Measurements from ENCODE around the gene RNPEPL1.
"Not testable (repeated sequence)": the region's sequence is repeated elsewhere in the genome, so short reads cannot be mapped to it uniquely, and the experiment has no call there.

Gene RNPEPL1

DNA sequence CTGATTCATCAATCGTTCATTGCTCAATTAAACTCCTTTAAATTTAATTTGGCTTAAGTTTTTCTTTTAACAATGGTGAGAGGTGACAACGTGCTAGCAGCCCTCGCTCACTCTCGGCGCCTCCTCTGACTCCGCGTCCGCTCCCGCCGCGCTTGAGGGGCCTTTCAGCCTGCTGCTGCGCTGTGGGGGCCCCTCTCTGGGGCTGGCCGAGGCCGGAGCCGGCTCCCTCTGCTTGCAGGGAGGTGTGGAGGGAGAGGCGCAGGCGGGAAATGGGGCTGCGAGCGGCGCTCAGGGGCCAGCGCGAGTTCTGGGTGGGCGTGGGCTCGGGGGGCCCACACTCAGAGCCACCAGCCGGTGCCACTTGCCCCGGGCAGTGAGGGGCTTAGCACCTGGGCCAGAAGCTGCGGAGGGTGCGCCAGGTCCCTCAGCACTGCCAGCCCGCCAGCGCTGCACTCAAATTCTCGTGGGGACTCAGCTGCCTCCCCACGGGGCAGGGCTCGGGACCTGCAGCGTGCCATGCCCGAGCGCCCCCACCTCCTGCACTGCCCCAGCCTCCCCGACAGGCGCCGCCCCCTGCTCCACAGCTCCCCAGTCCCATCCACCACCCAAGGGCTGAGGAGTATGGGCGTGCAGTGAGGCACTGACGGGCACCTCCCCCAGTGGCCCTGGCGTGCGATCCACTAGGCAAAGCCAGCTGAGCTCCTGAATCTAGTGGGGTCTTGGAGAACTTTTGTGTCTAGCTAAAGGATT, 30.1 kb upstream of the RNPEPL1 start:
- H3K36me3 ChIP-seq (ENCODE audit: control insufficient read depth in 5 of 5, insufficient read depth in 5 of 5, low read length in 5 of 5): peaks cover 3 to 34% (median 16%) of the 10 kb centered on the region in 5 donors
- H3K9me3 ChIP-seq (ENCODE audit: control insufficient read depth in 5 of 5, low read length in 5 of 5): peaks cover 0 to 3% (median 0%) of the 10 kb centered on the region in 5 donors
- no peaks in the 10 kb centered on the region for H3K4me1 ChIP-seq (ENCODE audit: control insufficient read depth in 5 of 5, insufficient read depth in 5 of 5, low read length in 5 of 5)
- H3K9ac ChIP-seq (ENCODE audit: low read length in 5 of 5): no peak overlapping the region
- no peaks in the 10 kb centered on the region for H3K27me3 ChIP-seq (ENCODE audit: control insufficient read depth in 5 of 5, insufficient read depth in 4 of 5, low read length in 5 of 5)
- no peak overlapping the region for H3K4me3 ChIP-seq (ENCODE audit: low read depth in 1 of 5, low read length in 5 of 5)
- no peak overlapping the region for H3K27ac ChIP-seq (ENCODE audit: low read depth, low read length)

DNA sequence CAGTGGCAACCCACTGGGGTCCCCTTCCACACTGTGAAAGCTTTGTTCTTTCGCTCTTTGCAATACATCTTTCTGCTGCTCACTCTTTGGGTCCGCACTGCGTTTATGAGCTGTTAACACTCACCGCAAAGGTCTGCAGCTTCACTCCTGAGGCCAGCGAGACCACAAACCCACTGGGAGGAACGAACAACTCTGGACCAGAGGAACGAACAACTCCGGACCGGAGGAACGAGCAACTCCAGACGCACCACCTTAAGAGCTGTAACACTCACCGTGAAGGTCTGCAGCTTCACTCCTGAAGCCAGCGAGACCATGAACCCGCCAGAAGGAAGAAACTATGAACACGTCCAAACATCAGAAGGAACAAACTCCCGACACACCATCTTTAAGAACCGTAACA, 29.2 kb upstream of the RNPEPL1 start:
- H3K4me3 ChIP-seq (ENCODE audit: low read depth in 1 of 5, low read length in 5 of 5); H3K9ac ChIP-seq (ENCODE audit: low read length in 5 of 5); H3K9me3 ChIP-seq (ENCODE audit: control insufficient read depth in 5 of 5, low read length in 5 of 5); H3K27ac ChIP-seq (ENCODE audit: low read depth, low read length); H3K4me1 ChIP-seq (ENCODE audit: control insufficient read depth in 5 of 5, insufficient read depth in 5 of 5, low read length in 5 of 5); H3K27me3 ChIP-seq (ENCODE audit: control insufficient read depth in 5 of 5, insufficient read depth in 4 of 5, low read length in 5 of 5): not testable (repeated sequence)
- peaks cover 3 to 33% (median 16%) of the 10 kb centered on the region in 5 donors for H3K36me3 ChIP-seq (ENCODE audit: control insufficient read depth in 5 of 5, insufficient read depth in 5 of 5, low read length in 5 of 5)

DNA sequence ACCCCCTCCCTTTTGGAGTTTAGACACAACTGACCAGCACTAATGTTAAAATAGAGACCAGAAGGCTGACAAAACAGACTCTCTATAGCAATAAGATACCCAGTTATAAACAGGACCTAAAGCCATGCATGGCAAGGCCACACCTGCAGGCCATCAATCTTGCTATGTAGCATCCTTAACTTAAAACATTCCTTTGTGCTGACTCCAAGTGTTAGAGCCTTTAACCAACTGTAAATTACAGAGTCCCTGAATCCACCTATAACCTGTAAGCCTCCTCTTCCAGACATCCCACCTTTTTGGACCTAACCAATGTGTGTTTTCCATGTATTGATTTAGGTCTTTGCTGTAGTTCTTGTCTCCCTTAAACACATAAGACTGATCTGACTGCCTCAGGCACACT, 28.4 kb upstream of the RNPEPL1 start:
- no peak overlapping the region for H3K9ac ChIP-seq (ENCODE audit: low read length in 5 of 5)
- H3K36me3 ChIP-seq (ENCODE audit: control insufficient read depth in 5 of 5, insufficient read depth in 5 of 5, low read length in 5 of 5): peaks cover 3 to 27% (median 16%) of the 10 kb centered on the region in 5 donors
- H3K27ac ChIP-seq (ENCODE audit: low read depth, low read length): no peak overlapping the region
- no peaks in the 10 kb centered on the region for H3K4me1 ChIP-seq (ENCODE audit: control insufficient read depth in 5 of 5, insufficient read depth in 5 of 5, low read length in 5 of 5)
- no peaks in the 10 kb centered on the region for H3K9me3 ChIP-seq (ENCODE audit: control insufficient read depth in 5 of 5, low read length in 5 of 5)
- H3K27me3 ChIP-seq (ENCODE audit: control insufficient read depth in 5 of 5, insufficient read depth in 4 of 5, low read length in 5 of 5): no peaks in the 10 kb centered on the region
- H3K4me3 ChIP-seq (ENCODE audit: low read depth in 1 of 5, low read length in 5 of 5): no peak overlapping the region

DNA sequence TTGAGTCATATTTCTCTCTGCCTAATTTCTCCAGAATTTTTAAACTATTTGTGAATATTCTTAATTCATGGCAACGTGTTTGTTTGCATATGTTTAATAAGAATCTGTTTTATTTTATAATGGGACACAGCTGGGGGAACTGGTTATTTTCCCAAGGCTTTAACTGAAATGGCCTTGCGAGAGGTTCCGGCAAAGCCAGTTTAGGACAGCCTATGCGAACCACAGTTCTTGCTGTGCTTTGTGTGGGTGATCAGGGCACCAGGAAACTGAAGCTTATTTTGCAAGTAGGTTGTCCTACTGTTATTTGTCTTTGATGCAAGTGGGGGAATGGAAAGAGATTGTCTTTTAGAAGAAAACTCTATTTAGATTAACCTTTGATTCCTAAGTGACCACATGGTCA, 17.0 kb upstream of the RNPEPL1 start:
- Histone ChIP-seq H3K27me3 (ENCODE audit: control insufficient read depth in 5 of 5, insufficient read depth in 4 of 5, low read length in 5 of 5) (no peaks in the 10 kb centered on the region), H3K27ac (ENCODE audit: low read depth, low read length) (no peak overlapping the region), H3K9ac (ENCODE audit: low read length in 5 of 5) (no peak overlapping the region), H3K4me1 (ENCODE audit: control insufficient read depth in 5 of 5, insufficient read depth in 5 of 5, low read length in 5 of 5) (peaks cover 0 to 5% (median 0%) of the 10 kb centered on the region in 5 donors), H3K36me3 (ENCODE audit: control insufficient read depth in 5 of 5, insufficient read depth in 5 of 5, low read length in 5 of 5) (peaks cover 4 to 15% (median 9%) of the 10 kb centered on the region in 5 donors), H3K4me3 (ENCODE audit: low read depth in 1 of 5, low read length in 5 of 5) (no peak overlapping the region), H3K9me3 (ENCODE audit: control insufficient read depth in 5 of 5, low read length in 5 of 5) (no peaks in the 10 kb centered on the region)

DNA sequence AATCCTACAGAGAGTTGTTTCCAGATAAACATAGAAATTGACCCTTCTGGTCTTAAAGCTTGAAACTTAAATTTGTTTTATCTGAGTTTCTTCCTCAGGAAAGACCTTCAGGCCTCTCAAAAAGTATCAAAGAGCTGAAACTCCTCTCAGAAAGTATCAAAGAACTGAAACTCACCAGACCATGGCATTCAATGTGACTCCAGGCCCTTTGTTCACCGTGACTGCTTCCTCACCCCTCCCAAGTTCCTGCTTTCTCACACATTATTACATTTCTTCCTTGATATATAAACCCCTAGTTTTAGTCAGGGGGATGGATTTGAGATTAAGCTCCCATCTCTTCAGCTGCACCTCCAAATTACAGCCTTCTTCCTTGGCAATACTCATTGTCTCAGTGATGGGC, 16.5 kb upstream of the RNPEPL1 start:
- Histone ChIP-seq H3K36me3 (ENCODE audit: control insufficient read depth in 5 of 5, insufficient read depth in 5 of 5, low read length in 5 of 5) (peaks cover 4 to 15% (median 9%) of the 10 kb centered on the region in 5 donors), H3K9ac (ENCODE audit: low read length in 5 of 5) (no peak overlapping the region), H3K27ac (ENCODE audit: low read depth, low read length) (no peak overlapping the region), H3K9me3 (ENCODE audit: control insufficient read depth in 5 of 5, low read length in 5 of 5) (no peaks in the 10 kb centered on the region), H3K4me3 (ENCODE audit: low read depth in 1 of 5, low read length in 5 of 5) (no peak overlapping the region), H3K27me3 (ENCODE audit: control insufficient read depth in 5 of 5, insufficient read depth in 4 of 5, low read length in 5 of 5) (no peaks in the 10 kb centered on the region), H3K4me1 (ENCODE audit: control insufficient read depth in 5 of 5, insufficient read depth in 5 of 5, low read length in 5 of 5) (peaks cover 0 to 7% (median 2%) of the 10 kb centered on the region in 5 donors)

DNA sequence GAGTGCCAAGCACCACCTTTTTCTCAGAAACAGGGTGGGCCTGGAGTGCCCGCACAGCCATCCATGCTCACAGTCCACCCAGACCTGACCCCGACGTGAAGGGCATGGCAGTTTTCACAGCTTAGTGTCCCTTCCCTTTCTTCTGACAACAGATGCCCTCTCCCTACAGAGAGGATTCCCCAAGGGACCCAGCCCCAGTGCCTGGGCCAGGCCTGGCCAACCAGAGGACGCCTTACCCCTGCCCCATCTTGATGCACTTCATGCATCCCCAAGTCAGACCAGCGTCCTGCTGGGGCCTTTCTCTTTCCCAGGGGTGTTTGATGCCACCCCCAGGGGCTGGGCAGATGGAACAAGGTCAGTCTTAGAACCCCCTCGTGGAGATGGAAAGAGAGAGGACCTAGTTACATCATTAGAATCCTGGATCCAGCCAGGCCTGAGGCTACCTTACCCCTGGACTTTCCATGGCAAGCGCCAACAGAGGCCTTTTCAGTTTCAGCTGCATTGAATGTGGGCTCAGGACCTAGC, 14.3 kb upstream of the RNPEPL1 start:
- H3K27me3 ChIP-seq (ENCODE audit: control insufficient read depth in 5 of 5, insufficient read depth in 4 of 5, low read length in 5 of 5): peaks cover 0 to 2% (median 0%) of the 10 kb centered on the region in 5 donors
- H3K4me3 ChIP-seq (ENCODE audit: low read depth in 1 of 5, low read length in 5 of 5): no peak overlapping the region
- peaks cover 0 to 27% (median 21%) of the 10 kb centered on the region in 5 donors for H3K4me1 ChIP-seq (ENCODE audit: control insufficient read depth in 5 of 5, insufficient read depth in 5 of 5, low read length in 5 of 5)
- H3K27ac ChIP-seq (ENCODE audit: low read depth, low read length): no peak overlapping the region
- no peak overlapping the region for H3K9ac ChIP-seq (ENCODE audit: low read length in 5 of 5)
- H3K9me3 ChIP-seq (ENCODE audit: control insufficient read depth in 5 of 5, low read length in 5 of 5): no peaks in the 10 kb centered on the region
- peaks cover 4 to 15% (median 9%) of the 10 kb centered on the region in 5 donors for H3K36me3 ChIP-seq (ENCODE audit: control insufficient read depth in 5 of 5, insufficient read depth in 5 of 5, low read length in 5 of 5)

DNA sequence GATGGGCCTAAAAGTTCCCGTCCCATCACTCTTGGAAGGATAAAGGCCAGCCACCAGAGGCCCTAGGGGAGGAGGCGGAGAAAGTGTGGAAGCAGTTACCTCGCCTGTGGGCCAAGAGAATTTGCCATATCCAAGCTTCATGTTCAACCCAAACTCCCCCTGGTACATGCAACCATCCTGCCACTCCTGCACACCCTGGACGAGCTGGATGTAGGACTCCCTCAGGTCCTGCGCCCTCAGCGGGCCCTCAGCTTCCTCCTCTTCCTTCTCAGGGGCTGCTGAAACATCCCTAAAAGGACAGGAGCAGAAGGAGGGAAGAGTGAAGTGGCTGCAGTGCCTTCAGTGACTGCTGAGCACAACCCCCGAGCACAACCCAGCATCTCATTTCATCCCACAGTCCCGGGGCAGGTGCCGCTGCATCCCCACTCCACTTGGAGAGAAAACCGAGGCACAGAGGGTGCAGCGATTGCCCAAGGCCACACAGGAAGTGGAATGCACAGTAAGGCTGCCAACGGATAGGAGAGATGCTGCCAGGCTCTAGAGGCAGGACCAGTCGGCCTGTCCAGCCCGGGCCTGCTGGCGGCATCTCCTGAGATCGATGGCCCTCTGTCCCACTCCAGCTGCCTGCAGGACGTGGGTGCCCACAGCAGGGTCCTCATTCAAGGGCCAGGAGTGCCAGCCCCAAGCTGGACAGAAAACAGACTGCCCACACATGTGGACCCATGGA, 13.4 kb upstream of the RNPEPL1 start:
- H3K27ac ChIP-seq (ENCODE audit: low read depth, low read length): no peak overlapping the region
- H3K27me3 ChIP-seq (ENCODE audit: control insufficient read depth in 5 of 5, insufficient read depth in 4 of 5, low read length in 5 of 5): peaks cover 0 to 2% (median 0%) of the 10 kb centered on the region in 5 donors
- H3K4me1 ChIP-seq (ENCODE audit: control insufficient read depth in 5 of 5, insufficient read depth in 5 of 5, low read length in 5 of 5): peaks cover 0 to 36% (median 30%) of the 10 kb centered on the region in 5 donors
- H3K36me3 ChIP-seq (ENCODE audit: control insufficient read depth in 5 of 5, insufficient read depth in 5 of 5, low read length in 5 of 5): peaks cover 4 to 15% (median 9%) of the 10 kb centered on the region in 5 donors
- H3K9me3 ChIP-seq (ENCODE audit: control insufficient read depth in 5 of 5, low read length in 5 of 5): no peaks in the 10 kb centered on the region
- no peak overlapping the region for H3K4me3 ChIP-seq (ENCODE audit: low read depth in 1 of 5, low read length in 5 of 5)
- no peak overlapping the region for H3K9ac ChIP-seq (ENCODE audit: low read length in 5 of 5)

DNA sequence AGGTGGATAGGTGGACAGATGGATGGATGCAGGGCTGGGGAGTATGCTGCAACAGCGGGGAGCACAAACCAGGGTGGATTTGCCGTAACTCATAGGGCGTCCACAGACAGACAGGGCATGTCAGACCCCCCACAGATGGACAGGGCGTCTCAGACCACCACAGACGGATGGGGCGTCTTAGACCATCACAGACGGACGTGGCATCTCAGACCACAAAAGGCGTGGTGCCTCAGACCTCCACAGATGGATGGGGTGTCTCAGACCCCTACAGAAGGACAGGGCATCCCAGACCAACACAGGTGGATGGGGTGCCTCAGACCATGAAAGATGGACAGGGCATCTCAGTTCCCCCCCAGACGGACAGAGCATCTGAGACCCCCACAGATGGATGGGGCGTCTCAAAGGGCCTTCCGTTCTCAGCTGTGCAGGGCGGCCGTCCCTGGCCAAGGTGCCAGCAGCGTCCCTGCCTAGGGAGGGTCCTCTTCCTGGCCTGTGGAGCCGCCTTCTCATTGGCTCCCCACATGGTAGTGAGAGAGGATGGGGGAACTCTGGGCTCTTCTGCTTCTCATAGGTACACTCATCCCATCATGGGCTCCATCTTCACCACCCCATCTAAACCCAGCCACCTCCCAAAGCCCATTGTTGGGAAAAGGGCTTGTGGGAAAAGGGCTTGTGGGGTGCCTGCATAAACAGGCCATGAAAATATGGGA, 12.6 kb upstream of the RNPEPL1 start:
- Histone ChIP-seq H3K36me3 (ENCODE audit: control insufficient read depth in 5 of 5, insufficient read depth in 5 of 5, low read length in 5 of 5) (peaks cover 4 to 15% (median 9%) of the 10 kb centered on the region in 5 donors), H3K4me1 (ENCODE audit: control insufficient read depth in 5 of 5, insufficient read depth in 5 of 5, low read length in 5 of 5) (peaks cover 0 to 38% (median 31%) of the 10 kb centered on the region in 5 donors), H3K27me3 (ENCODE audit: control insufficient read depth in 5 of 5, insufficient read depth in 4 of 5, low read length in 5 of 5) (peaks cover 0 to 2% (median 0%) of the 10 kb centered on the region in 5 donors), H3K9ac (ENCODE audit: low read length in 5 of 5) (no peak overlapping the region), H3K9me3 (ENCODE audit: control insufficient read depth in 5 of 5, low read length in 5 of 5) (no peaks in the 10 kb centered on the region), H3K4me3 (ENCODE audit: low read depth in 1 of 5, low read length in 5 of 5) (no peak overlapping the region), H3K27ac (ENCODE audit: low read depth, low read length) (no peak overlapping the region)

DNA sequence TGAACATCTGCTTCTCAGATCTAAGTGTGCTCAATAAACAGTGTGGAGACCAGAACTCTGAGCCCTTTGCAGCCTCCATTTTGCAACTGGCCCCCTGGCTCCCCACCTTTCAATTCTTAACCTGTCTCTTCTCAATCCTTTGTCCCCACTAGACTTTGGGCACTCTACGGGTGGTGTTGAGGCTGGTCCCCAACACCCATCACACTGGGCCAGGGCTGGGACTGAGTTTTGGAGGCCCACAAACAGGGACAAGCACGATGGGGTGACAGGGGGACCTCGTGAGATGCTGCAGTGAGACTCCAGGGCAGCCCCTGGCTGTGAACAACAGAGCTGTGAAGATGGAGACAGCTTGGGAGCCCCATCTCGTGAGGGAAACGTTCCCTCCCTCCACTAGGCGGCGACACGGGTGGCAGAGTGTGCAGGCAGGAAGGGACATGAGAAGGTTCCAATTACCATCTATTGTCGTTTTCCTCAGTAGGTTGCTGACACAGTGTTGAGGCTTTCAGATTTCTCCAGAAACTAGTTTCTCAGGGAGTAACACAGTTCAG, 11.7 kb upstream of the RNPEPL1 start:
- peak overlapping the region in 2 of 5 donors; percentile 21 to 45 for H3K9ac ChIP-seq (ENCODE audit: low read length in 5 of 5)
- H3K4me3 ChIP-seq (ENCODE audit: low read depth in 1 of 5, low read length in 5 of 5): peak overlapping the region in 1 of 5 donors; percentile 54
- H3K9me3 ChIP-seq (ENCODE audit: control insufficient read depth in 5 of 5, low read length in 5 of 5): no peaks in the 10 kb centered on the region
- peaks cover 0 to 43% (median 36%) of the 10 kb centered on the region in 5 donors for H3K4me1 ChIP-seq (ENCODE audit: control insufficient read depth in 5 of 5, insufficient read depth in 5 of 5, low read length in 5 of 5)
- H3K27ac ChIP-seq (ENCODE audit: low read depth, low read length): no peak overlapping the region
- H3K27me3 ChIP-seq (ENCODE audit: control insufficient read depth in 5 of 5, insufficient read depth in 4 of 5, low read length in 5 of 5): peaks cover 0 to 2% (median 0%) of the 10 kb centered on the region in 5 donors
- H3K36me3 ChIP-seq (ENCODE audit: control insufficient read depth in 5 of 5, insufficient read depth in 5 of 5, low read length in 5 of 5): peaks cover 4 to 10% (median 6%) of the 10 kb centered on the region in 5 donors
